H1 (cell line): ENCODE data around the gene PDE4D. TPM values are rescaled to one million over a fixed set of nuclear protein-coding genes. Genes with fewer than 3 reads are reported as not detected.
A peak's percentile ranks its signal among the peaks of the same experiment; 100 is the strongest.

Experiments used
- CTCF ChIA-PET: fragments of 300-600 bp; sonication (Branson Sonifier 250); formaldehyde crosslinking; loops from one replicate; lab custom pipeline; 2021; ENCODE audit not compliant: partially characterized antibody; lab: Charles Lee
- POLR2A ChIA-PET: fragments of 300-600 bp; sonication (Branson Sonifier 250); formaldehyde crosslinking; loops from one replicate; lab custom pipeline; 2021; ENCODE audit warnings: inconsistent platforms; ENCODE audit not compliant: partially characterized antibody; lab: Charles Lee
- DNase-seq, 2 experiments: peaks; one replicate each; pipeline versions ENCODE4 v3.0.0 to v3.0.0-alpha.2; 2010 to 2022; ENCODE audit warnings: low spot score in 2 of 2, low read depth in 1 of 2, mixed read lengths in 1 of 2
- FAIRE-seq: peaks from 2 replicates; lab custom pipeline; 2011; peaks lifted over from hg19 to GRCh38; lab: Jason Lieb, UNC
- H2AFZ ChIP-seq: 2 replicates; pipeline ENCODE4 v1.8.1; 2012; ENCODE audit warnings: low read length, inconsistent platforms
- H2AK5ac ChIP-seq: 2 replicates; pipeline ENCODE4 v1.6.1; 2013; ENCODE audit warnings: low read depth, low read length
- H2BK120ac ChIP-seq: replicated peaks from 2 replicates; pipeline ENCODE3; 2013; ENCODE audit warnings: low read depth, low read length, inconsistent platforms
- H2BK12ac ChIP-seq: 2 replicates; pipeline ENCODE4 v1.6.1; 2013; ENCODE audit warnings: low read depth, low read length
- H2BK15ac ChIP-seq: 2 replicates; pipeline ENCODE4 v1.6.1; 2013; ENCODE audit warnings: low read length
- H2BK20ac ChIP-seq: 2 replicates; pipeline ENCODE4 v1.6.1; 2013; ENCODE audit warnings: low read length
- H2BK5ac ChIP-seq: 2 replicates; pipeline ENCODE4 v1.6.1; 2013; ENCODE audit warnings: low read depth, low read length
- H3K14ac ChIP-seq: 2 replicates; pipeline ENCODE4 v1.6.1; 2013; ENCODE audit warnings: inconsistent platforms; ENCODE audit not compliant: insufficient read length
- H3K18ac ChIP-seq: 2 replicates; pipeline ENCODE4 v1.6.1; 2013; ENCODE audit warnings: low read length; ENCODE audit errors: extremely low read depth
- H3K23ac ChIP-seq: 2 replicates; pipeline ENCODE4 v1.6.1; 2013; ENCODE audit warnings: inconsistent platforms; ENCODE audit not compliant: insufficient read length
- H3K23me2 ChIP-seq: 2 replicates; pipeline ENCODE4 v1.6.1; 2013; ENCODE audit warnings: low read depth, low read length
- H3K27ac ChIP-seq: 2 replicates; pipeline ENCODE4 v1.6.1; 2011; ENCODE audit warnings: low read depth, low read length, inconsistent platforms
- H3K27me3 ChIP-seq, 4 experiments: replicated peaks in 1 of 4; 1 replicate in 1 of 4; 2 replicates in 3 of 4; pipeline versions ENCODE4 v1.6.1 to v1.8.1; 2011 to 2013; ENCODE audit warnings: low read length in 3 of 4, mild to moderate bottlenecking in 3 of 4, inconsistent platforms in 2 of 4, mixed read lengths in 2 of 4, moderate library complexity in 1 of 4; ENCODE audit not compliant: control insufficient read depth in 3 of 4, insufficient read depth in 3 of 4; ENCODE audit errors: extremely low read depth in 1 of 4
- H3K36me3 ChIP-seq, 4 experiments: 2 replicates each; pipeline versions ENCODE4 v1.6.1 to v1.8.1; 2011 to 2013; ENCODE audit warnings: mild to moderate bottlenecking in 4 of 4, low read length in 3 of 4, moderate library complexity in 2 of 4, control low read depth in 1 of 4, inconsistent platforms in 1 of 4; ENCODE audit not compliant: insufficient read depth in 4 of 4, control insufficient read depth in 2 of 4
- H3K4ac ChIP-seq: replicated peaks from 2 replicates; pipeline ENCODE3; 2013; ENCODE audit warnings: low read length, low read depth, mixed read lengths, inconsistent platforms; ENCODE audit not compliant: insufficient read length
- H3K4me1 ChIP-seq, 4 experiments: replicated peaks in 1 of 4; 1 replicate in 1 of 4; 2 replicates in 3 of 4; pipeline versions ENCODE4 v1.6.1 to v1.8.1; 2011 to 2013; ENCODE audit warnings: low read length in 3 of 4, inconsistent platforms in 2 of 4, mixed read lengths in 1 of 4; ENCODE audit not compliant: insufficient read depth in 4 of 4, control insufficient read depth in 3 of 4
- H3K4me2 ChIP-seq, 2 experiments: 2 replicates each; pipeline versions ENCODE4 v1.6.1 to v1.8.1; 2011 to 2013; ENCODE audit warnings: low read depth in 2 of 2, low read length in 2 of 2, control low read depth in 1 of 2, inconsistent platforms in 1 of 2, mild to moderate bottlenecking in 1 of 2; ENCODE audit not compliant: insufficient read depth in 1 of 2
- H3K4me3 ChIP-seq, 4 experiments: fragments of 200-600, 300-600 bp in 1 of 4; sonication (generic), shearing (Covaris generic), sonication (Bioruptor Twin) in 1 of 4; 2 replicates each; pipeline versions ENCODE4 v1.5.1 to v1.8.1; 2011 to 2016; ENCODE audit warnings: low read length in 4 of 4, low read depth in 3 of 4, control low read depth in 2 of 4, inconsistent platforms in 2 of 4, mild to moderate bottlenecking in 2 of 4, mixed read lengths in 1 of 4, moderate library complexity in 1 of 4; ENCODE audit not compliant: insufficient read depth in 2 of 4; ENCODE audit errors: extremely low read depth in 1 of 4
- H3K56ac ChIP-seq: replicated peaks from 2 replicates; pipeline ENCODE3; 2013; ENCODE audit warnings: low read depth, mild to moderate bottlenecking, mixed read lengths, low read length, inconsistent platforms; ENCODE audit not compliant: insufficient read length
- H3K79me1 ChIP-seq: 2 replicates; pipeline ENCODE4 v1.6.1; 2013; ENCODE audit warnings: low read depth, low read length, control low read depth
- H3K79me2 ChIP-seq, 2 experiments: 2 replicates each; pipeline versions ENCODE4 v1.6.1 to v1.8.1; 2012 to 2013; ENCODE audit warnings: low read length in 2 of 2, mild to moderate bottlenecking in 2 of 2, inconsistent platforms in 1 of 2; ENCODE audit not compliant: insufficient read depth in 2 of 2, control insufficient read depth in 1 of 2
- H3K9ac ChIP-seq, 4 experiments: replicated peaks in 1 of 4; 1 replicate in 1 of 4; 2 replicates in 3 of 4; pipeline versions ENCODE4 v1.6.1 to v1.8.1; 2011 to 2013; ENCODE audit warnings: low read depth in 3 of 4, low read length in 3 of 4, control low read depth in 2 of 4, mild to moderate bottlenecking in 2 of 4, moderate library complexity in 2 of 4, inconsistent platforms in 1 of 4; ENCODE audit errors: extremely low read depth in 1 of 4
- H3K9me3 ChIP-seq, 2 experiments: 2 replicates each; pipeline versions ENCODE4 v1.6.1 to v1.8.1; 2012 to 2013; ENCODE audit warnings: mild to moderate bottlenecking in 2 of 2, moderate library complexity in 2 of 2, control low read depth in 1 of 2, inconsistent platforms in 1 of 2, low read depth in 1 of 2, low read length in 1 of 2, mixed read lengths in 1 of 2; ENCODE audit not compliant: insufficient read depth in 2 of 2
- H4K20me1 ChIP-seq, 2 experiments: replicated peaks in 1 of 2; 2 replicates each; pipeline versions ENCODE3 to v1.8.1; 2011 to 2013; ENCODE audit warnings: inconsistent platforms in 2 of 2, low read length in 2 of 2, mild to moderate bottlenecking in 1 of 2; ENCODE audit not compliant: insufficient read depth in 2 of 2, control insufficient read depth in 1 of 2
- H4K5ac ChIP-seq: 2 replicates; pipeline ENCODE4 v1.6.1; 2013; ENCODE audit warnings: low read length, low read depth, mixed read lengths, inconsistent platforms; ENCODE audit not compliant: insufficient read length
- H4K8ac ChIP-seq: 2 replicates; pipeline ENCODE4 v1.8.0; 2013; ENCODE audit warnings: mild to moderate bottlenecking, moderate library complexity, low read length, inconsistent platforms; ENCODE audit not compliant: insufficient read depth; ENCODE audit errors: extremely low read depth
- H4K91ac ChIP-seq: replicated peaks from 2 replicates; pipeline ENCODE3; 2013; ENCODE audit warnings: low read length, mixed read lengths, inconsistent platforms; ENCODE audit not compliant: insufficient read length
- CEBPB ChIP-seq: IDR thresholded peaks from 2 replicates; pipeline ENCODE4 v1.6.1; 2012; ENCODE audit warnings: low read depth, low read length
- CTCF ChIP-seq, 3 experiments: IDR thresholded peaks; 1 replicate in 2 of 3; 2 replicates in 1 of 3; pipeline versions ENCODE4 v1.5.1 to v1.6.1; 2011; ENCODE audit warnings: low read length in 3 of 3, mild to moderate bottlenecking in 3 of 3, inconsistent platforms in 2 of 3, low read depth in 1 of 3, moderate library complexity in 1 of 3; ENCODE audit not compliant: insufficient read depth in 1 of 3; ENCODE audit errors: control extremely low read depth in 1 of 3
- MAFK ChIP-seq: IDR thresholded peaks from 2 replicates; pipeline ENCODE4 v1.6.1; 2012; ENCODE audit warnings: low read depth, mild to moderate bottlenecking, improper control_type of control experiment, low read length
- POLR2AphosphoS5 ChIP-seq: IDR thresholded peaks from 2 replicates; pipeline ENCODE4 v1.6.1; 2011; ENCODE audit warnings: low read depth, low read length
- WGBS, 2 experiments: shearing (Covaris generic) in 1 of 2; methylation state at CpG; one replicate each; pipeline versions ENCODE4 v1.1.6 to v1.1.7; 2013 to 2015; ENCODE audit warnings: low lambda C conversion rate in 2 of 2, mixed read lengths in 2 of 2, inconsistent platforms in 1 of 2, low coverage in 1 of 2, missing lambda C conversion rate in 1 of 2; ENCODE audit not compliant: insufficient replicate concordance in 2 of 2, insufficient coverage in 1 of 2, insufficient read length in 1 of 2; ENCODE audit errors: extremely low coverage in 1 of 2, missing lambda C conversion rate in 1 of 2; 5-methylcytosine and 5-hydroxymethylcytosine counted together
- polyA plus RNA-seq, 7 experiments: library from polyadenylated mRNA; depleted of rRNA in 3 of 7; stranded (reverse) in 5 of 7; unstranded in 2 of 7; fragments of >200 nt in 5 of 7; fragments of 200-250 nt in 2 of 7; gene quantifications; 1 replicate in 5 of 7; 2 replicates in 1 of 7; 4 replicates in 1 of 7; pipeline versions ENCODE4 v1.2.1 to v1.2.3, GENCODE V29; 2011 to 2013; ENCODE audit warnings: missing spikeins in 2 of 7, mixed read lengths in 2 of 7
- total RNA-seq: library from RNA; stranded (reverse); fragmentation: NEBNext Ultra II Directional; extraction: Animal tissue kit (Norgen Biotek cat#: 25700); gene quantifications from 2 replicates; pipeline ENCODE4 v1.2.1, GENCODE V29; 2021

PDE4D gene
- total and polyA plus RNA-seq, 2 of the 8 experiments (the other 6 are each of a cell fraction or from before 2014, with no cell fraction given): 2.3 to 3.7 TPM

GRCh38 chr5:59093329-59093728 is 800.2 kb downstream of the PDE4D start:
- Histone ChIP-seq H3K27ac (no peak overlapping the region), H3K14ac (no peak overlapping the region), H3K4me1 (no peaks in the 10 kb centered on the region), H2BK20ac (0 out of 2 replicates have a peak overlapping the region, but pooled peaks have one; percentile 62), H4K91ac (no peak overlapping the region), H2AFZ (no peak overlapping the region), H3K23ac (no peak overlapping the region), H3K9ac (no peak overlapping the region), H3K23me2 (no peaks in the 10 kb centered on the region), H2BK12ac (no peak overlapping the region), H4K20me1 (no peaks in the 10 kb centered on the region), H3K79me2 (no peaks in the 10 kb centered on the region), H3K9me3 (no peaks in the 10 kb centered on the region), H4K5ac (no peak overlapping the region), H3K79me1 (no peaks in the 10 kb centered on the region), H2BK5ac (no peak overlapping the region), H3K4ac (no peak overlapping the region), H4K8ac (no peak overlapping the region), H2BK15ac (no peak overlapping the region), H3K27me3 (no peaks in the 10 kb centered on the region), H3K18ac (no peak overlapping the region), H3K4me2 (no peak overlapping the region), H3K4me3 (no peak overlapping the region), H2AK5ac (no peak overlapping the region), H2BK120ac (no peak overlapping the region), H3K36me3 (no peaks in the 10 kb centered on the region), H3K56ac (no peak overlapping the region)
- WGBS, 2 experiments: 94% methylated on average over 6 of the region's 6 CpGs; no CpG with 5 or more reads in 1 of the 2 experiments
- TF ChIP-seq CEBPB (peak; percentile 87), MAFK (no peak), CTCF (IDR thresholded peaks at IDR 0.05; ENCODE audit: control extremely low read depth in 1 of 3, insufficient read depth in 1 of 3, low read depth in 1 of 3, low read length in 3 of 3) (no peak), POLR2AphosphoS5 (no peak)
- CTCF ChIA-PET: interaction anchor here (0.8 to 1.6 kb wide), 2 partner anchors 44 to 59 kb away, joined by 3 to 4 read pairs; no protein-coding TSS in a partner anchor
- DNase-seq (no peak), FAIRE-seq (no peak)
- POLR2A ChIA-PET: interaction anchor here (0.6 kb wide), 1 partner anchor 462 kb away, joined by 3 read pairs; no protein-coding TSS in a partner anchor
